GM23248 (cell line): ENCODE measurements around the gene DUSP16. TPM values are rescaled to one million over a fixed set of nuclear protein-coding genes. Genes with fewer than 3 reads are reported as not detected.
"Not testable (repeated sequence)": the region's sequence is repeated elsewhere in the genome, so short reads cannot be mapped to it uniquely, and the experiment has no call there.

Experiments
- DNase-seq: peaks from one replicate; pipeline ENCODE4 v3.0.0-alpha.2; 2015
- H2AFZ ChIP-seq: fragments of 200-600 bp; sonication (generic); 2 replicates; pipeline ENCODE4 v1.6.1; 2016; ENCODE audit warnings: antibody characterized with exemption
- H3F3A ChIP-seq: fragments of 200-600 bp; sonication (generic); 2 replicates; pipeline ENCODE4 v1.6.1; 2016; ENCODE audit warnings: mild to moderate bottlenecking, antibody characterized with exemption, mixed run types; ENCODE audit not compliant: insufficient read depth
- H3K27ac ChIP-seq: fragments of 200-600 bp; sonication (generic); 2 replicates; pipeline ENCODE4 v1.5.1; 2016; ENCODE audit warnings: mild to moderate bottlenecking
- H3K27me3 ChIP-seq: fragments of 200-600 bp; sonication (generic); replicated peaks from 2 replicates; pipeline ENCODE4 v1.6.1; 2016; ENCODE audit warnings: mild to moderate bottlenecking; ENCODE audit not compliant: insufficient read depth
- H3K36me3 ChIP-seq: fragments of 200-600 bp; sonication (generic); 2 replicates; pipeline ENCODE4 v1.6.1; 2016; ENCODE audit warnings: low read depth, mild to moderate bottlenecking
- H3K4me1 ChIP-seq: fragments of 200-600 bp; sonication (generic); 2 replicates; pipeline ENCODE4 v1.6.1; 2016; ENCODE audit warnings: mild to moderate bottlenecking; ENCODE audit not compliant: insufficient read depth
- H3K4me2 ChIP-seq: fragments of 200-600 bp; sonication (generic); one replicate; pipeline ENCODE4 v1.6.1; 2016; ENCODE audit warnings: mild to moderate bottlenecking; ENCODE audit not compliant: unreplicated experiment
- H3K4me3 ChIP-seq: fragments of 200-600 bp; sonication (generic); 2 replicates; pipeline ENCODE4 v1.5.1; 2016; ENCODE audit warnings: mild to moderate bottlenecking
- H3K79me2 ChIP-seq: fragments of 200-600 bp; sonication (generic); 2 replicates; pipeline ENCODE4 v1.6.1; 2016; ENCODE audit warnings: mild to moderate bottlenecking; ENCODE audit not compliant: insufficient read depth
- H3K9ac ChIP-seq: fragments of 200-600 bp; sonication (generic); 2 replicates; pipeline ENCODE4 v1.6.1; 2016; ENCODE audit warnings: mild to moderate bottlenecking
- H3K9me2 ChIP-seq: fragments of 200-600 bp; sonication (generic); 2 replicates; pipeline ENCODE4 v1.6.1; 2016; ENCODE audit warnings: mixed run types, mild to moderate bottlenecking, moderate library complexity; ENCODE audit not compliant: insufficient read depth
- H3K9me3 ChIP-seq: fragments of 200-600 bp; sonication (generic); one replicate; pipeline ENCODE4 v1.6.1; 2017; ENCODE audit warnings: low read depth
- H4K20me1 ChIP-seq: fragments of 200-600 bp; sonication (generic); 2 replicates; pipeline ENCODE4 v1.6.0; 2016; ENCODE audit not compliant: insufficient read depth
- EZH2 ChIP-seq: fragments of 200-600 bp; sonication (generic); IDR thresholded peaks from 2 replicates; pipeline ENCODE4 v1.6.1; 2018; ENCODE audit warnings: antibody characterized with exemption, mild to moderate bottlenecking; ENCODE audit not compliant: insufficient read depth, poor library complexity, severe bottlenecking
- EZH2phosphoT487 ChIP-seq: fragments of 200-600 bp; sonication (generic); IDR thresholded peaks from 2 replicates; pipeline ENCODE4 v1.6.1; 2018; ENCODE audit warnings: antibody characterized with exemption, moderate library complexity, mild to moderate bottlenecking, low read depth; ENCODE audit not compliant: insufficient read depth
- WGBS, 2 experiments: methylation state at CpG; one replicate each; pipeline ENCODE4 v1.1.6; 2015 to 2017; ENCODE audit warnings: low lambda C conversion rate in 2 of 2, low coverage in 1 of 2; ENCODE audit errors: missing lambda C conversion rate in 2 of 2; 5-methylcytosine and 5-hydroxymethylcytosine counted together
- in situ Hi-C: fragments of 300-500 bp; cut with MboI; formaldehyde crosslinking; loops from 2 replicates; pipeline ENCODE4 v1.15.0; 2020
- polyA plus RNA-seq: library from polyadenylated mRNA; unstranded; fragments of >200 nt; fragmentation: Nextera tagmentation; extraction: Ambion mirVana; gene quantifications from 2 replicates; pipeline ENCODE4 v1.2.1, GENCODE V29; 2016
- total RNA-seq: library from RNA; depleted of rRNA; stranded (reverse); fragments of >200 nt; shearing (Covaris generic); gene quantifications from 2 replicates; pipeline ENCODE4 v1.2.3, GENCODE V29; 2014

Gene DUSP16
- total and polyA plus RNA-seq, 2 experiments from 2014 or later, result 1.1 to 2.8 TPM

DNA sequence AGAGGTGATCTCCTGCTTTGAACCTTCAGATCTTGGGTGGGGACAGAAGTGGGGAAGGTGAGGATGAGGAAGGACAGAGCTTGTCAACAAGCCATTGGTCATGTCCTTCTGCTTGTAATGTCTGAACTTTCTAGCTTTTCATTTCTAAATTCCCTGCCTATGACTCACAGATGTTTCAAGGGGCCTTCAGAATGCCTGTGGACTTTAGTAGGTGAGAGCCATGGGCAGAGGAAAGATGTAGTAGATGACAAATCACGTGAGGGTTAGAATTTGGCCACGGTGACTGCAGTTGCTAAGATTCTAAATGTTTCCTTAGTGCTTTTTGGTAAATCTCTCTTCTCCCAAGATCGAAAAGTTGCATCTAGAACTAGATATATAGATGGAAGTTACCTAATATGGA, 30.3 kb upstream of the DUSP16 start:
- DNase-seq, result peak; percentile 71
- Histone ChIP-seq H3F3A (0 out of 2 replicates have a peak, but pooled peaks cover 5% of the 10 kb centered on the region), H3K9me3 (no peaks in the 10 kb centered on the region), H3K9me2 (no peaks in the 10 kb centered on the region), H3K4me3 (no peak overlapping the region), H3K27ac (peak overlapping the region; percentile 28; the same call in 1 of the 2 replicates), H3K27me3 (no peaks in the 10 kb centered on the region), H3K79me2 (no peaks in the 10 kb centered on the region), H2AFZ (0 out of 2 replicates have a peak overlapping the region, but pooled peaks have one; percentile 20), H3K9ac (no peak overlapping the region), H4K20me1 (no peaks in the 10 kb centered on the region), H3K4me1 (peaks cover 7% of the 10 kb centered on the region), H3K4me2 (peak overlapping the region; percentile 46), H3K36me3 (no peaks in the 10 kb centered on the region)
- WGBS, 2 experiments, result 31 to 33% methylated on average over 3 of the region's 3 CpGs
- in situ Hi-C loops, result no loop called here
- TF ChIP-seq EZH2phosphoT487 (no peak), EZH2 (no peak)

DNA sequence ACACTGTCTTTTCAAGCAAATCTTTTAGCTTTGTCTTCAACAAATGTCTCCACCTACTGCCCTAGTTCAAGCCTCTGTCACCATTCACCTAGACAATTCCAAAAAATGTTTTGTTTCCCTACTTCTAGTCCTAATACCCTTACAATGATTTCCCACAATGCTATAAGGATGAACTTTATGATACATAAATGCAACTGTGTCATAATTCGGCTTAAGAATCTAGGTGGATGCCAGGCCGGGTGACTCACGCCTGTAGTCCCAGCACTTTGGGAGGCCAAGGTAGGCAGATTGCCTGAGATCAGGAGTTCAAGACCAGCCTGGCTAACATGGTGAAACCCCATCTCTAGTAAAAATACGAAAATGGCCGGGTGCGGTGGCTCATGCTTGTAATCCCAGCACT, 28.3 kb upstream of the DUSP16 start:
- no peaks in the 10 kb centered on the region for H3K9me3 ChIP-seq
- in situ Hi-C loops, result no loop called here
- H3F3A ChIP-seq, result 0 out of 2 replicates have a peak, but pooled peaks cover 5% of the 10 kb centered on the region
- H3K4me2 ChIP-seq, result no peak overlapping the region
- H3K4me3 ChIP-seq, result no peak overlapping the region
- peaks cover 7% of the 10 kb centered on the region for H3K4me1 ChIP-seq
- no peaks in the 10 kb centered on the region for H4K20me1 ChIP-seq
- H3K36me3 ChIP-seq, result no peaks in the 10 kb centered on the region
- no peaks in the 10 kb centered on the region for H3K9me2 ChIP-seq
- no peak overlapping the region for H2AFZ ChIP-seq
- H3K79me2 ChIP-seq, result no peaks in the 10 kb centered on the region
- WGBS, 2 experiments, result 81 to 90% methylated on average over 6 of the region's 6 CpGs
- H3K27me3 ChIP-seq, result no peaks in the 10 kb centered on the region
- peak; percentile 14 for DNase-seq
- no peak overlapping the region for H3K27ac ChIP-seq
- H3K9ac ChIP-seq, result no peak overlapping the region
- TF ChIP-seq EZH2phosphoT487 (no peak), EZH2 (no peak)

DNA sequence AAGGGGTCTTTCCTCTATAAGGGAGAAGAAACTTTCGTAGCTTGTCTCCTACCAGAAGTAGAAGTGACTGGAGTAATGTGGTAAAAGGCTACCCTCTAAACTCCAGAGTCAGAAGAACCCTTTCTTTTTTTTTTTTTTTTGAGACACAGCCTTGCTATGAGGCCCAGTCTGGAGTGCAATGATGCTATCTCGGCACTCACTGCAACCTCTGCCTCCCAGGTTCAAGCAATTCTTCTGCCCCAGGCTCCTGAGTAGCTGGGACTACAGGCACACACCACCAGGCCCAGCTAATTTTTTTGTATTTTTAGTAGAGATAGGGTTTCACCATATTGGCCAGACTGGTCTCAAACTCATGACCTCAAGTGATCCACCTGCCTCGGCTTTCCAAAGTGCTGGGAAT, 25.8 kb upstream of the DUSP16 start:
- DNase-seq, H3K9ac ChIP-seq, H4K20me1 ChIP-seq, H3K9me2 ChIP-seq, H3K4me1 ChIP-seq, H3K27ac ChIP-seq, H3K27me3 ChIP-seq, H3K79me2 ChIP-seq, H2AFZ ChIP-seq, H3K36me3 ChIP-seq, H3K4me2 ChIP-seq, H3F3A ChIP-seq, H3K4me3 ChIP-seq, H3K9me3 ChIP-seq, in situ Hi-C loops: not testable (repeated sequence)
- 85 to 86% methylated on average over 3 of the region's 3 CpGs for WGBS, 2 experiments

DNA sequence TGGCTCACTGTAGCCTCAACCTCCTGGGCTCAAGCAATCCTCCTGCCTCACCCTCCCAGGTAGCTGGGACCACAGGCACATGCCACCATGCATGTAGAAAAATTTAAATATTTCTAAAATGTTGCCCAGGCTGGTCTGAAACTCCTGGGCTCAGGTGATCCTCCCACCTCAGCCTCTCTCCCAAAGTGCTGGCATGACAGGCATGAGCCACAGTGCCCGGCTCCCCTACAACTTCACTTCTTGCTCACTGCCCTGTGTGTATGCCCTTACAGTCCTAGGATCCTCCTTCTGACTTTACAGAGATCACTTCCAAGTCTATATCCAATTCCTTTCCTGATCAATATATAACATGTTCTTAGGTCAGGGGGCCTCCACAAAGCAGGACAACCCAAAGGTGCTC, 25.2 kb upstream of the DUSP16 start:
- Histone ChIP-seq H3K9me3 (no peaks in the 10 kb centered on the region), H3K4me2 (no peak overlapping the region), H3K4me3 (no peak overlapping the region), H3K36me3 (no peaks in the 10 kb centered on the region), H3K27ac (no peak overlapping the region), H2AFZ (no peak overlapping the region), H4K20me1 (no peaks in the 10 kb centered on the region), H3K27me3 (no peaks in the 10 kb centered on the region), H3K9me2 (no peaks in the 10 kb centered on the region), H3K79me2 (no peaks in the 10 kb centered on the region), H3K4me1 (peaks cover 3% of the 10 kb centered on the region; the same call in 1 of the 2 replicates), H3F3A (no peaks in the 10 kb centered on the region), H3K9ac (no peak overlapping the region)
- no peak for DNase-seq
- 87 to 100% methylated on average over 1 of the region's 1 CpG for WGBS, 2 experiments
- in situ Hi-C loops, result no loop called here
- no peak for TF ChIP-seq EZH2
- no peak for TF ChIP-seq EZH2phosphoT487

DNA sequence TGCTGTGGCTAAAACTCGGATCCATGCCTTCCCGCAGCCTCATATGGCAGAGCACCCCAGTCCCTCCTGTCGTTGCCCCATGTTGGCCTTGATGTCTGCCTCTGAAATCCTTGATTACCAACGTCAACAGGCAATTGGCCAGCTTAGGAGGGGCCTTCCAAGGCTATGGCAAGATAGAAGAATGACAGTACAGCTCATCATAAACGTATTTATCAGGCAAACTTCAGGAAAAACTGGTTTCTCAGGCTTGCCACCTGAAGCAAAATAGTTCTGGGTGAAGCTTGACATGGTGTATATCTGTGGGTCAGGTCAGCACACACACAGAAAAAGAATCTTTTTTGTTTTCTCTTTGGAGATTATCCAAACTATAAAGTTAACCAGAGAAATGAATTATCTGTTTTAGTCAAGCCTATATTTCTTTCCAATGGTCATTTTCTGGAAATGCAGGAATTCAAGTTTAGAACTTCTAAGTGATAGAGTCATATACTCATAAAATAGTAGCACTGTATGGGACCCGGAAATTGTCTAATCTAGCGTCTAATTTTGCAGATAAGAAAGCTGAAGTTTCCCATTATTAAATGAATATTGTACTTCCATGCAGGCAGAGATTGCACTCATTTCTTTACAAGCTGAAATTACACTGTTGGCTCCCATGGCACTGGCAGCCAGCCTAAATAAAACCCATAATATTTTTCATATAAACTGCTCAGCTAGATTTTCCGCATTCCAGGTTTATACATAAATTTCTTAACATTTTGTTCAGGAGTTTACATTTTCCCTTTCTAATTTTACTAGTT, 24.4 kb upstream of the DUSP16 start:
- Histone ChIP-seq H4K20me1 (no peaks in the 10 kb centered on the region), H3K27me3 (no peaks in the 10 kb centered on the region), H3F3A (no peaks in the 10 kb centered on the region), H3K4me2 (no peak overlapping the region), H2AFZ (no peak overlapping the region), H3K9me2 (no peaks in the 10 kb centered on the region), H3K36me3 (no peaks in the 10 kb centered on the region), H3K9ac (no peak overlapping the region), H3K79me2 (no peaks in the 10 kb centered on the region), H3K4me1 (no peaks in the 10 kb centered on the region), H3K27ac (no peak overlapping the region), H3K4me3 (no peak overlapping the region), H3K9me3 (no peaks in the 10 kb centered on the region)
- no peak for DNase-seq
- WGBS, 2 experiments, result 74 to 79% methylated on average over 8 of the region's 8 CpGs
- no peak for TF ChIP-seq EZH2
- no peak for TF ChIP-seq EZH2phosphoT487
- in situ Hi-C loops, result no loop called here
